Gastroesophageal sphincter (tissue), 3 donors: ENCODE measurements around the gene TSPAN15.

Experiments
- POLR2A ChIP-seq, 2 donors: fragments of 450-650 bp; IDR thresholded peaks; one replicate each; pipeline ENCODE4 v1.6.1; 2017; ENCODE audit warnings: antibody characterized with exemption in 2 of 2, mild to moderate bottlenecking in 2 of 2, moderate library complexity in 1 of 2
- POLR2AphosphoS5 ChIP-seq: sonication (generic); formaldehyde crosslinking; IDR thresholded peaks from one replicate; pipeline ENCODE4 v1.6.1; 2017; ENCODE audit warnings: antibody characterized with exemption
- TF ChIP-seq, protein P1 (sequence below), 4 experiments: fragments of 200-600 bp in 2 of 4; fragments of 450-650 bp in 2 of 4; sonication (generic) in 1 of 4; IDR thresholded peaks; one replicate each; pipeline ENCODE4 v1.5.1; 2017 to 2019; ENCODE audit warnings: antibody characterized with exemption in 4 of 4, mild to moderate bottlenecking in 2 of 4, moderate library complexity in 2 of 4

DNA sequence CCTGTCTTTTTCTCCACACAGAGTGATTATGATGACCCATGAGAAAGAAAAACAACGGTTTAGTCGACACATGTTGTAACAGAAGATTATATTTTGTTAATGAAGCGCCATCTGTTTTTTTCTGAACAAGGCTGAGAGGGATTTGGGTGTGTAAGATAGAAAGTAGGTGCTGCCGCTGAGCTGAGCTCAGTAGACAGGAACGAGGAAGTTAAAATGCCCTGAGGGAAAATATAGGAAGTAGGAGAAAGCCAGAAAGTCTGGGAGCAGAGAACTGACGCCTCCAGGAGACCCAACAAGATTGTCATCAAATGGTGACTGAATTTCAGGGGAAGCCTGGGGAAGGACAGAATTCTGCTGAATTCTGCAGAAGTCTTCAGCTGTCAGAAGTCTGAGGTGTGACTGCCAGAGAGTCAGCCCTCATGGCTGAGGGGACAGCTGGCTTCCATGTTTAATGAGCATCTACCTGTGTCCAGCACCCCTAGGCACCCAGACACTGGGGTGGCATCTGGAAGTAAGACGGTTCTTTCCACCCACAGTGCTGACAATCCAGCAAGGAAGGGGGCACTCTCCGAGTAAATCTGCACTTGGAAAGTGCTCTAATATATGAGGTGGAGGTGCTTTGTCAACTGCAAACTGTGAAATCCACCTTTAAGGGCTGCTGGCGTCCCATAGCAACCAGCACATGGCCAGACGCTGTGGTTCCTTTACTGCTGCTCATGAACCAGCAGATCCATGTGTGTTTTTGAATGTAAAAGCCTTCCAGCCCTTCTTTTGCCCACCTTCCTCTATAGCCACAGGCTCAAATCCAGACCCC is 12.5 kb upstream of the TSPAN15 start:
- no peak for TF ChIP-seq POLR2A (IDR thresholded peaks at IDR 0.05)
- TF ChIP-seq, protein P1, sequence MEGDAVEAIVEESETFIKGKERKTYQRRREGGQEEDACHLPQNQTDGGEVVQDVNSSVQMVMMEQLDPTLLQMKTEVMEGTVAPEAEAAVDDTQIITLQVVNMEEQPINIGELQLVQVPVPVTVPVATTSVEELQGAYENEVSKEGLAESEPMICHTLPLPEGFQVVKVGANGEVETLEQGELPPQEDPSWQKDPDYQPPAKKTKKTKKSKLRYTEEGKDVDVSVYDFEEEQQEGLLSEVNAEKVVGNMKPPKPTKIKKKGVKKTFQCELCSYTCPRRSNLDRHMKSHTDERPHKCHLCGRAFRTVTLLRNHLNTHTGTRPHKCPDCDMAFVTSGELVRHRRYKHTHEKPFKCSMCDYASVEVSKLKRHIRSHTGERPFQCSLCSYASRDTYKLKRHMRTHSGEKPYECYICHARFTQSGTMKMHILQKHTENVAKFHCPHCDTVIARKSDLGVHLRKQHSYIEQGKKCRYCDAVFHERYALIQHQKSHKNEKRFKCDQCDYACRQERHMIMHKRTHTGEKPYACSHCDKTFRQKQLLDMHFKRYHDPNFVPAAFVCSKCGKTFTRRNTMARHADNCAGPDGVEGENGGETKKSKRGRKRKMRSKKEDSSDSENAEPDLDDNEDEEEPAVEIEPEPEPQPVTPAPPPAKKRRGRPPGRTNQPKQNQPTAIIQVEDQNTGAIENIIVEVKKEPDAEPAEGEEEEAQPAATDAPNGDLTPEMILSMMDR (IDR thresholded peaks at IDR 0.05): no peak
- no peak for TF ChIP-seq POLR2AphosphoS5
